Renal pelvis (tissue), 4 donors: ENCODE measurements around the gene MOCS1. TPM values are rescaled to one million over a fixed set of nuclear protein-coding genes. Genes with fewer than 3 reads are reported as not detected.

Experiments
- DNase-seq: peaks from one replicate; pipeline ENCODE4 v3.0.0-alpha.2; 2013
- polyA plus RNA-seq, 3 donors: library from polyadenylated mRNA; unstranded; fragments of 120-200 nt; gene quantifications; one replicate each; pipeline ENCODE4 v1.2.1, GENCODE V29; 2013; ENCODE audit not compliant: insufficient read length in 3 of 3

Gene MOCS1
- polyA plus RNA-seq, 3 donors = 12.4 to 14.0 (median 13.7) TPM

DNA sequence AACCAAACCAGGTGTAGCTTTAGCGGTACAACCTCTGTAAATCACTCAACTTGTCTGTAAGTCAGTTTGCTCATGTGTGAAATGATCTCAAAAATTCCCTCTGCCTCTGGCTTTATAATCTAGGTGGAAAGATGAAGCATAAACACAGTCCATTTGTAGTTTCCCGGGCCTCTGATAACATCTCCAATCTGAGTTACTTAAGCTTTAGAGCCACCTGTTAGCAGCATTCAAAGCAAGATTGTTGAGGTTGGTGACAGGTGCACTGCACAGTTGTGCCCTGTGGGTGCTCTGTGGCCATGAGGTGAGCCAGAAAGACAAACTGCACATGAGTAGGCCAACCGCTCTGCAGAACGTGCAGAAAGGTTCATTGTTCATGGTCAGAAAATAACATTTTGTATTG, 53.7 kb downstream of the MOCS1 start:
- DNase-seq = no peak

GRCh38 chr6:39879535-39879934, 54.7 kb downstream of the MOCS1 start:
- DNase-seq = no peak

- DNase-seq = no peak
These were observed 57.4 kb downstream of the MOCS1 start for GRCh38 chr6:39876826-39877225.

DNA sequence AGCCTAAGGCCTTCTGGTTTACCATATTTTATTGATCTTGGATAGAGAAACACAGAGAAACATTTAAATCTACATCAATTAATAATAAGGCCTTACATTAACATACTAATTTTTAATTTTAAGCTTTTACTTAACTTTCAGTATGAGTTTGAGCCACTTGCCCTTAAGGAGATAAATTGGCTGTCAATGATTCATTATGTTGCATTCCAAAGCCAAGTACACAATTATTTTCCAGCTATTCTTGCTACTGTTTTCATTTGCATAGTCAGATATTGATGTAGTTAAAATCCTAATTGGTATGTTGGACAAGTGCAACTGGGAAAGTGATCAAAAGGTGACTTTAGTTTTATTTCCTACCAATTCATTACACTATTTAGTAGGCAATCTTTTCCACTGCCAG, 58.2 kb downstream of the MOCS1 start:
- DNase-seq = no peak

- DNase-seq = no peak
These were observed 60.8 kb downstream of the MOCS1 start for GRCh38 chr6:39873439-39873838.

DNA sequence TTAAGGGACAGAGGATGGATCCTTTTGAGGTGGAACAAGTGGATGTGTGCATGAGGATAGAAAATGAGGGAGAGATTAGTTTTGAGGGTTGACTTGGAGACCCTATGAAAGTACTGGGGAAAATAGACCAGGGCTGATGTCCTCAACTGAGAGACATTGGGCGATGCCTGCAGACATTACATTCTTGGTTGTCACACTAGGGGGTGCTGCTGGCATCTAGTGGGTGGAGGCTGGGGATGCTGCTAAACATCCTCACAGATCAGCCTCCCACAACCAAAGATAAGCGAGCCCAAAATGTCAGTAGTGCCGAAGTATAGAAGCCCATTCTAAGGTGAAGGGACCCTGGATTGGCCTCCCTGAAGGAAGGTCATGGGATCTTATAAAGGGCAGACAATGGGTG, 63.3 kb downstream of the MOCS1 start:
- DNase-seq = no peak

GRCh38 chr6:39867592-39867991, 66.7 kb downstream of the MOCS1 start:
- no peak for DNase-seq

DNA sequence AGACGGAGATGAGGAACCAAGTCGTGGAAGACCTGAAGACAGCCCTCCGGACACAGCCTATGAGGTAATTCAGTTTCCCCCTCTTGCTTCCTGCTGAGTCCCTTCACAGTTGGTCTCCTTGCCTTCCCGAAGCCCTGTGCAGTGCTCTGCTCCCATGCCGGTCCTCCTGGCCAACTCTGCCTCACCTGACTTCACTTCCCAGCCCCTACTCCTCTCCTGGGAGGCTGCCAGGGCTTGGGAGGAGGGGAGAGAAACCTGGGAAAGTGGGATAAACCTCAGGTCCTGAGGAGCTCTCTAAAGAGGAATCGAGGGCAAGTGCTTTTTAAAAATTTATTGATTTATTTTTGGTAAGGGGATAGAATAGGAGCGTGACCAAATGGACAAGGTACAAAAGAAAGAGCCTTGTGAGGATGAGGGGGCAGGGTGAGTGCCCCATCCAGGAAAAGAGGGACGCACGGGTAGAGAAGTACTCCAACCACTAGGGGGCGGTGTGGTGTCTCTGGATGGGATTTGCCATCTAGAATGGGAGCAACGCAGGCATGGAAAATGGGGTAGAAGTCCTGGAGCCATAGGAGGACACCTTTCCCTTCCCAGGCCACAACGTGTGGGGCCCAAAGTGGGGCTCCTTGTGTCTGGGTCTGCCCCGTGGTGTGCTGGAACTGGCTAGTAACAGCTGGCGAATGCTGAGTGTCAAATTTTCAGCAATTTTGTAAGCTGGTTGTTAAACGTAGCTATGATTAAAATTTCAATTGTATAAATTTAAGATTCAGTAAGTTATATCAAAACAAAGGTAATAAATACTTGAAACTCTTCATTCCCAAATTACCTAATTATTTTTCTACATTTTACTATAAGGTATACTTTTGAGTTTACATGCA, 69.0 kb downstream of the MOCS1 start:
- no peak for DNase-seq

GRCh38 chr6:39861663-39862062, 72.6 kb downstream of the MOCS1 start:
- no peak for DNase-seq

GRCh38 chr6:39859025-39859424, 75.2 kb downstream of the MOCS1 start:
- DNase-seq = no peak

GRCh38 chr6:39855356-39855995, 78.8 kb downstream of the MOCS1 start:
- DNase-seq = no peak

Other genes starting within 250 kb of the MOCS1 start
- 1 to 10 TPM; 3.5 to 4.1 (median 3.9) TPM for gene KIF6, start 209.1 kb downstream of the MOCS1 start, polyA plus RNA-seq
- gene DAAM2, start 142.1 kb downstream of the MOCS1 start, polyA plus RNA-seq = 10 to 100 TPM; 20.7 to 30.2 (median 25.5) TPM